Hippocampal formation (tissue), 2 donors: ENCODE measurements around the gene POLR3C.

Source experiments
- DNase-seq, 2 donors: peaks; one replicate each; lab custom pipeline; 2025; lab: John Stamatoyannopoulos, UW

Gene POLR3C

DNA sequence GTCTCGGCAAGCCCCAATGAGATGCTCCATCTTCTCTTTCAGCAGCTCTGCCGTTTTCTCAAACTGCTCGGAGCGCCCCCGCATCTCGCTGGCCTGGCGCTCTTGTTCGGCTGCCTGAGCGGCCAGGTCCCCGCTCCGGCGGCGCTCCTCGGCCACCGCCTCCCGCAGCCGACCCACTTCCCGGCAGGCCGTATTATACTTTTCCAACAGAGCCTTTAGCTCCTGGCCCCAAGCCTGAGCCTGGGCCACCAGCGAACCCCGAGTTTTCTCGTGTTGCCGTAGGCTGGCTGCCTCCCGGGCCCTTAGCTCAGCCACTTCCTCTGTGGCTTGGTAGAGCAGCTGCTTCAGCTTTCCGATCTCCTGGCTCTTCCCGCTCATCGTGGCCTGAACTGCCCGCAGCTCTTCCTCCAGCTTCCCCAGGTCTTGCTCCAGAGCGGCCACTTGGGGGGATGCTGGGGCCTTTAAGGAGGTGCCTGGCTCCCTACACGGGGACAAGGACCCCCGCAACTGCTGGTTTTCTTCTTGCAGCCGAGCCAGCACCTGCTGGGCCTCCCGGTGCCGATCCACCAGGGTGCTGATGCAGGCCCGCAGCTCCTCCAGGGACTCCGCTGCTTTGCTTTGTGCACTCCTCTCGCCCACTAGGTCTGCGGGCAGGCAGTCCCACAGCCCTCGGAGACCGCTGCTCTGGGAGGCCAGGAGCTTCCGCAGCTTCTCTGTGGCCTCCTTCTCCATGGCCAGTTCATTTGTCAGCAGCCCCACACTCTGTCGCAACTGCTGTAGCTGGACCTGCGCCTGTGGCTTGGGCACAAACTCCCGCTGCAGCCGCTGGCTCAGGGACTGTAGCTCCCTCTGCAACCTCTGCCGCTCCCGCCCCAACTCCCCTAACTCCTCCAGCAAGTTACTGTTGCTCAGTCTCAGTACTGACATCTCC lies 48.3 kb downstream of the POLR3C start:
- DNase-seq: peak; percentile 41 to 73

DNA sequence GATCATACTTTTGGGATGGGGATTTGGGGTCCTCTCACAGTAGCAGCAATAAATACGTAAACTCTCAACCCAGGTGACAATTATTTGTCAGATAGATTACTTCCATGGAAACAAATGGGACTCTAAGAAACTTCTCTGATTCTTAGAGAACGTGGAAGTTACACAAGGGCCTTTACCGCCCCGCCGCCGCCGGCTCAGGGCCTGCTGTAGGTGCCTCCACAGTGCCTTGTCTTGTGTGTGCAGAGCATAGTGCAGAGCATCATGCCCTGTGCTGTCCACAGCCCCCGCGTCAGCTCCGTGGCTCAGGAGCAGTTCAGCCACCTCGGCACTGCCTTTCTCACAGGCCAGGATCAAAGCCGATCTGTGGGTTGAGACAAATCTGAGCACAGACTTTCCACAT lies 50.6 kb downstream of the POLR3C start:
- no peak for DNase-seq

DNA sequence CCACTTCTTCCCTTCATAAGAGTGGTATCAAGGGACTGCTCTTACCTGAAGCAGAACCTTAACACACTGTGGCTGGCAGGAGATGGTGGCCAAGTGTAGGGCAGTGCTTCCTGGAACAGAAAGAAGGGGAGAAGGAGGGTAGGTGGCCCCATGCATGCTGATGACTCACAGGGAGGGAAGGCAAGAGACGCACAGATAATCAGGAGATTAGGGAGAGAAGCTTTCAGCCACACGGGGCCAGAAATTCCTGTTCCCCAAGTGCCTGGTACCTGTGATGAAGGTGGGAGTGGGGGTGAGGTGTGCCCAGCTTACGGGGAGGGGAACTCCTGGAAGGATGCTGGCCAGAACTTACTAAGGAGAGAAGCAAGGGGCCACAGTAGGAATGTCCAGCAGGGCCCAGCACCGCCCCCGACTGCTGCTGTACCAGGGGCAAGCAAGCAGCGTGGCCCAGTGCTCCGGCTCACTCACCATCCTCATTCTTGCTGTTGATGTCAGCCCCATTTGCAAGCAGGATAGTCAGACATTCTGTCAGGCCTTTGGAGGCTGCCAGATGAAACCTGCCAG lies 54.0 kb downstream of the POLR3C start:
- no peak for DNase-seq

DNA sequence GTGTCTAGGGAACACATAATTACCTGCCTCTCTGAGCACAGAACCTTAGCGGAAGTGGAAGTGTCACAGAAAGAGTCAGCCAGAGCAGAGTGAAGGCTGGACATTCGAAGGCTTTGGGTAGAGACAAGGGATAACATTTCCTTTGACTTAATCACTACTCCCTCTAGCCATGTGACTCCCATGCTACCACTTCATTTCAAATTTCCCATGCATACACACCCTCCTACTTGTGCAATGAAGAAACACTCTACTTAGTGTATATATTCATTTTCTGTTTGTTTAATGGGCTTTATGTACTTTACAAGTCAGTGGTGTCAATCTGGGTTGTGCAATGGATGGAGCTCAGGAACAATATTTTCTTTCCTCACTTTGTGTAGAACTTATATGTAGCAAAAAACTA lies 54.7 kb downstream of the POLR3C start:
- DNase-seq: no peak

DNA sequence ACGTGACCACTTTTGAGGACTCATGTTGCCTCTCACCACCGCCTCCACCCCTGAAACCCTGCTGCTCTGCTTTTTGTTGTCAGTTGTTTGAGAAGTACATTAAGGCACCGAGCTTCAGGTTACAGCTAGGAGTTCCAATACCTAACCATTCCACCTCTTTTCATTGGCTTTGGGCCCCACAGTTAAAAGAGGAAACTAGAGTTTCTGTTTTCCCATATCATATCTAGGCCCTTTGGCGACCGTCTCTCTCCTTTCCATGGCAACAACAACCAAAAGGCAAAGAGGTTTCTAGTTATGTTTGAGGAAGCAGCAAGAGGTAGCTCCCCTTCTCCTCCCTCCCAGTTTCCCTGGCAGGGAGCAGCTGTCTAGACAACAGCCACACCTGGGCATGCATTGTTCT lies 55.8 kb downstream of the POLR3C start:
- no peak for DNase-seq

DNA sequence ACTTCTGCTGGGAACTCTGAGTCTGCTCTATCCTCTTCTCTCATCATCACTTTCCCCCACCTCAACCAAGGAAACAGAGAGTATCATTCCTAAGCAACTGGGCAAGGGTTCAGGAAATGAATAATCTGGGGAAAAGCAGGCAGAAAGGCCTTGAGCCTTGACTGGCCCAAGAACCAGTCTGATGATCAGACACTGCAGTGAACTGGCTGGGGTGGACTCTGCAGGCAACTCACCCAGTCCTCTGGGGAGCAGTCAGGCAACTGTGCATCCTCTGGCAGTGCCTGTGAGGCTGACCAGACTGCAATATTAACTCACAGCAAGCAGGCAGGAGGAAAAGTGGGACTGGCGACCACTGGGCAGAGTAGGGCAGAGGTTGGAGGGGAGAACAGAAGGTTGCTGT lies 60.7 kb downstream of the POLR3C start:
- no peak for DNase-seq

DNA sequence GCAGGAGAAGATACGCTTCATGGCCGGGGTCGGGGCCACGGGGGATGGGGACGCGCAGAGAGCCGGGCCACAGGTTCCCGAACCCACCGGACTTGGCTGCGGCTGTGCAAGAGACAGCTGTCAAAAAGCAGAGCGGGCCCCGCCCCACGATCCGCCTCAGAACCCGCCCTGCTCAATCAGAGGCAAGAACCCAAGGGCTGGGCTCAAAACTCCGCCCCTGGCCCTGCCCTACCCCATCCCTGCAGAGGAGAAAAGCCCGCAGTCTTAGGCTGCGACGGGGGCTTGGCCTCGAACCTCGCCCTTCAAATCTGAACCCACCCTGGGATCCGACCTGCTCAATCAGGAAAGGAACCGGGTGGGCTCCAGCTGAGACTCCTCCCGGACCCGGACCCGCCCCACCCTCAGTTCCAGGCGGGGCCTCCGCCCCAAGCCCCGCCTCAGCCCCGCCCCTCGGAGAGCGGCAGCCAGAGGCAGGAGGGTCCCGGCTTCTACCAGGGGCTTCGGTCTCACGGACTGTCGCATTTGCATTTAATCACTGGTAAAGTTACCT lies 61.8 kb downstream of the POLR3C start, which contains the start of gene ANKRD35:
ANKRD35 (minus strand) TSS at position 129 of the 550 bp plus-strand sequence; CDS start at position 21, 108 bp downstream.
- DNase-seq: peak; percentile 57 to 83

DNA sequence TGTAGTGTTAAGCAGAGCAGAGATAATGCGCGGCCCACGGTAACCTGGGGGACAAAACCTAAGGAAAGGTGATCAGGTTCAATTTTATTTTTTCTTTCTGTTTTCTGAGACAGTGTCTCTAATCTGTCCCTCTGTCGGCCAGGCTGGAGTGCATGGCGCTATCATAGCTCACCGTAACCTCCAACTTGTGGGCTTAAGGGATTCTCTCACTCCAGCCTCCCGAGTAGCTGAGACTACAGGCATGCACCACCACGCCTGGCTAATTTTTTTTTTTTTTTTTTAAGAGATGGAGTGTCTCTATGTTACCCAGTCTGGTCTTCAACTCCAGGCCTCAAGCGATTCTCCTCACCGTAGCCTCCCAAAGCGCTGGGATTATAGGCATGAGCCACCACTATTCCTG lies 62.4 kb downstream of the POLR3C start:
- no peak for DNase-seq

DNA sequence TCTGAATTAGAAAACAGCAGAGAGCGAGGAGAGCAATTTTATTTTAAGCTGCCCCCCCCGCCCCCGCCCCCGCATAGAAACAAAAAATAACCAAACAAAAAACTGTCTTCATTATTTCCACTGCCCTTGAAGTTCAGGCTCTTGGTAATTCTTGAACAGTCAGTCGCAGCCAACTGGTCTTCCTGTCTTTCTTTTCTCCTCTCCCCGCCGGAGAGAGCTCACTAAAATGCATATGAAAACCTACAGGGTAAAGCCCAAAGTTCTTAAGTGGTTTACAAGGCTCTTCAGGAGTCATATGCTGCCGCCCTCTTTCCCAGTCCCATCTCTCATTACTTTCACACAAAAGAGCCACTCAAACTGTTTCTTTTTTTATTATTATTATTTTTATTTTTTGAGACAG lies 62.8 kb downstream of the POLR3C start:
- no peak for DNase-seq

DNA sequence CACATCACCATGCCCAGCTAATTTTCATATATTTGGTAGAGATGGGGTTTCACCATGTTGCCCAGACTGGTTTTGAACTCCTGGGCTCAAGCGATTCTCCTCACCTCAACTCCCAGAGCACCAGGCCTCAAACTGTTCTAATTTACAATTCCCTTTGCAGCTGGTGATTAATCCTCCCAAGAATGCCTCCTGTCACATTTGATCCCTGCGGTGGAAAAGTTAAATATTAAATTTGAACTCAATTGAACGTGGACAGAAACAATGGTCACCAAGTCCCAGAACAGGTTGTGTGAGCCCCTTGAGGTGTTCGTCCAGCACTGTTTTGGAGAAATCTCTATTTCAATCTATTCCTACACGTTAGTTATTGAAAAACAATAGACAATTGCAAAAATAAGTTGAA lies 63.6 kb downstream of the POLR3C start:
- no peak for DNase-seq

DNA sequence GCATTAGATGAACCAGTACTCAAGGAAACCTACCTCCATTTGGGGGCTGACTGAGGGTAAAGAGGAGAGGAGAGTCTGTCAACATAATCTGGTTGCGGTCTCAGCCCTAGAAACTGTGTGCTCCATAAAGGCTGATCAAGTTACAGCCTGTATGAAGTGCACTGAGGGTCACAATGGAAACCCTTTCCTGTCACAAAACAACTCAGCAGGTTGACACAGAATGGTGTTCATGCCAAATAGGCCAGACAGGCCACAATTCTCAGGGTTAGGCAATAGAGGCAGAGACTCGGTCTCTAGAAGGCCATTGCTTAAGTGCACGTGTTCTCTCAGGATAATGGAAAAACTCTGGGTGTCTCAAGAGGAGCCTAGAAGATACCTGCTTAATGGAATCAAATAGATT lies 65.7 kb downstream of the POLR3C start:
- no peak for DNase-seq

DNA sequence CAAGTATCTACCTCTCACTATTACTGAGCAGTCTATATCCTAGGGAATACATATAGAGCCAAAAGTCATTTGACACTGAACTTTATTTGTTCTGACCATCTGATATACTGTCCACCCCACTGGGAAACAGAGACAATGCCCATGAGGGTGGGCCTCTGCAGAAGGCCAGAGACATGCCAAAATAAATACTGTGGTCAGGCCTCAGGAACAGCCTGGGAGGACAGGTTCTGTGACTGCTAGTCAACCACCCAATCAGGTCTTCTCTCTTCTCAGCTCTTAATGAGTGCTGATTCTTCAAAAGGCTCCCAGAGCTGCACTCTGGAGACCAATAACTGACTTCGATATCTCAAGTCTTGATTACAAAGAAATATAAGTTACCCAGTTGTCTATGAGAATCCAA lies 67.1 kb downstream of the POLR3C start:
- DNase-seq: no peak

DNA sequence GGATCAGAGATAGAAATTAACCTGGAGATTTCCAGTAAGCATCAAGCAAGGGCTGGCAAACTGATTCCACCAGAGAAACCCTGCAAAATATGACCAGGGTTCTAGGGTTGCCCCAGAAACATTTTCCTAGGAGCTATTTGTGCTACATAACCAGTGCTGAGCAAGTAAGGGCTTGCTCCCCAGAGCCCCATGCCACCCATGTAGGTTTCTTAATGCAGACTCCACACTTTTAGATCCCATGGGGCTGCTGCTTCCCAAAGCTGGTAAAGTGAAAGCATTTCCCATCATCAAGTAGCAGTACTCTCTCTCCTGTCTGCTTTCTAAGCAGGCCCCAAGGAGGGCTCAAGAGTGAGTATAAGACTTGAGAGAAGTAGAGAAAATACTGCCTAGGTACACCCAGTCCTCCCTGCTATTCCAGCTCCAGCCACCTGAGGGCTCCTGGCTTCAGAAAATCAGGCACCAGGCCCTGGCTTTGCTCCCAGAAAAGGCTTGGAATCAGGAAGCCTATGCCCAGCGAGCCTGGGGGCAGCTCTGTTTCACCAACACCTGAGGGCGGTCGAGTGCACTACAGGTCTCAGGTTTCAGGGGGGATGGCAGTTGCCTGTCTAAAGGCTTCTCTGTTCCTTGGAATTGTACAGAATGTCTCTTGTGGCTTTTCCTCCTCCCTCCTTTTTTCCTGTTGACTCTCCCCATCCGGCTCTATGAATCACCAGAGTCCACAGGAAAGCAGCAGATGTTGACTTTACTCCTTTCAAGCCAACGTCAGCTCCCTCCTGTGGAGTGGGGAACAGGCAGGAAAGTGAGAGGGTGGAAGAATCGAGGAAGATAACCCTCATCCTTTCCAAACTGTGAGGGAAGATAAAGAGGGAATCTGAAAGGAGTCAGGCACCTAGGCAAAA lies 67.8 kb downstream of the POLR3C start:
- peak; percentile 80 to 90 for DNase-seq

DNA sequence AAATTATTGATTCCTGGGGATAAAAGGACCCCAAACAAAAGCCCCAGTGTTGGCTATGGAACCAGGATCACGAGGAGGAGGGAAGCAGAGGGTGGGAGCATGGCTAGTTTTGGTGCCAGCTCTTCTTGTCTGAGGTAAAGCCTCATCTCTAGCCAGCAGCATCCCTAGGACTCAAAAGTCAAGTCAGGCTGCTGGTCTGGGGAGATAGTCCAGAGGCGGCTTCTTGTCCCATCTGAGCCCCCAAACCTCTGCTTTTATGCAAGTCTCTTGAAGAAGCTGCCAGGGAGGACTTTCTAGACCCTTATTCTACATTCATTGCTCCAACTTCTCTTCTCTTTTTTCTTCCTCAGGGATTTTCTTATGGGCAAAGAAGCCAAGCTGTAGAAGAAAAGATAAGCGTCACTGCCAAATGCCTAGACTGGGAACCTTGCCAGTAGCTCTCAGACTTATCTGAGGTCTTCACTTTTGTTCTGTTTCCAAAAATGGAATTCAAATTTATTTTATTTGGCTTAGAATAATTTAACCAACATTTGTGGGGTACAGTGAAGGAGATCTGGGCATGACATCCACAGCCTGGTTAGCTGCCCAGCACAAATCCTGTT lies 68.6 kb downstream of the POLR3C start:
- DNase-seq: no peak

DNA sequence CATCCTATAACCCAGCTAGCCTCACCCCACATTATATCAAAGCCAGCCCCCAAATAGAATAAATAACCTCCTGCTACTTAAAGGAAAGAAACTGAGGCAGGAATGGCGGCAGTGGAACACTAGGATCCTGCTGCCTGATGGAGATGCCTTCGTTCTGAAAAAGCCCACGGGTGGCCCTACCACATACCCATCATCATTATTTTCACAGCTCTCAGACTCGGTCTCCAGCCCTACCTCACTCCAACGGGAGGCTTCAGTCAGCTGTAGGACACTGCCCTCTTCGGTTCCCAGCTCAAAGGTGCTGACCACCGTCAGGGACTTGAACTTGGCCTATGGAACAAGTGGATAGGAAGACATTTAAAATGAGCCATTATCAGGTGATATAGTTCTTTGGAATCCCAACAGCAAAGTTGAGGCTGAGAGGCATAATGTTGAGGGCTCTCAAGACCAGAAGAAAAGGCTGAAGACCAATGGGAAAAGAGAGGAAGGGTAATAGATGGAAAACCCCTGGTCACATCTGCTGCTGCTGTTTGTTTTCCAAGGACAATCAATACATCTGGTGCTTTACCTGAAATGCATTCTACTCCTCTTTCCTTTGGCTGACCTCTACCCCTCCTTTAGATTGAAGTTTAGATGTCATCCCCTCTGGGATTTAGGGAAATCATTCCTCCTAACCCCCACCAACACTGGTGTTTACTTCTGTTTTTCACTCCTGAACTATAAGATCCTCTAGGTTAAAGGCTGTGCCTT lies 69.5 kb downstream of the POLR3C start:
- DNase-seq: no peak
